Skeletal muscle cell (primary cell): Measurements from ENCODE around the gene ARHGAP10.

Source experiments
- DNase-seq: peaks from one replicate; pipeline ENCODE4 v3.0.0-alpha.2; 2010; ENCODE audit warnings: low read depth
- H3K4me3 ChIP-seq: 2 replicates; pipeline ENCODE4 v1.5.1; 2011; ENCODE audit warnings: low read depth, mild to moderate bottlenecking, control low read depth, low read length, moderate library complexity

The ARHGAP10 gene

GRCh38 chr4:147730333-147730732 is 1.6 kb upstream of the ARHGAP10 start:
- DNase-seq = no peak
- H3K4me3 ChIP-seq = no peak overlapping the region

GRCh38 chr4:147732518-147733235 is 789 bp downstream of the ARHGAP10 start:
- H3K4me3 ChIP-seq = peak overlapping the region; percentile 88
- DNase-seq = no peak

GRCh38 chr4:147733716-147734344 is 1.9 kb downstream of the ARHGAP10 start:
- H3K4me3 ChIP-seq = peak overlapping the region; percentile 88
- DNase-seq = no peak

GRCh38 chr4:147734496-147734895 is 2.6 kb downstream of the ARHGAP10 start:
- no peak for DNase-seq
- peak overlapping the region; percentile 88 for H3K4me3 ChIP-seq

- no peak overlapping the region for H3K4me3 ChIP-seq
- DNase-seq = no peak
Measured at GRCh38 chr4:147735413-147736301, 3.8 kb downstream of the ARHGAP10 start.

GRCh38 chr4:147736458-147736857 is 4.6 kb downstream of the ARHGAP10 start:
- no peak for DNase-seq
- H3K4me3 ChIP-seq = no peak overlapping the region

- H3K4me3 ChIP-seq = no peak overlapping the region
- DNase-seq = no peak
Measured at GRCh38 chr4:147737623-147738022, 5.7 kb downstream of the ARHGAP10 start.

- H3K4me3 ChIP-seq = no peak overlapping the region
Measured at GRCh38 chr4:147739239-147739823, 7.4 kb downstream of the ARHGAP10 start.

GRCh38 chr4:147740176-147740575 is 8.3 kb downstream of the ARHGAP10 start:
- DNase-seq = no peak
- no peak overlapping the region for H3K4me3 ChIP-seq

More at GRCh38 chr4:147739239-147739823, 7.4 kb downstream of the ARHGAP10 start:
- DNase-seq = no peak

GRCh38 chr4:147741190-147741788 is 9.4 kb downstream of the ARHGAP10 start:
- H3K4me3 ChIP-seq = no peak overlapping the region
- DNase-seq = no peak

GRCh38 chr4:147747787-147748454 is 16.0 kb downstream of the ARHGAP10 start:
- DNase-seq = no peak
- H3K4me3 ChIP-seq = no peak overlapping the region

GRCh38 chr4:147749811-147750321 is 18.0 kb downstream of the ARHGAP10 start:
- no peak overlapping the region for H3K4me3 ChIP-seq
- no peak for DNase-seq

- H3K4me3 ChIP-seq = no peak overlapping the region
Measured at GRCh38 chr4:147753047-147753446, 21.2 kb downstream of the ARHGAP10 start.

GRCh38 chr4:147754037-147754445 is 22.2 kb downstream of the ARHGAP10 start:
- peak; percentile 71 for DNase-seq
- no peak overlapping the region for H3K4me3 ChIP-seq

More at GRCh38 chr4:147753047-147753446, 21.2 kb downstream of the ARHGAP10 start:
- DNase-seq = no peak

- no peak for DNase-seq
- no peak overlapping the region for H3K4me3 ChIP-seq
Measured at GRCh38 chr4:147755561-147756295, 23.8 kb downstream of the ARHGAP10 start.

GRCh38 chr4:147756417-147756816 is 24.5 kb downstream of the ARHGAP10 start:
- no peak for DNase-seq
- no peak overlapping the region for H3K4me3 ChIP-seq

- DNase-seq = no peak
- H3K4me3 ChIP-seq = no peak overlapping the region
Measured at GRCh38 chr4:147760176-147760575, 28.3 kb downstream of the ARHGAP10 start.

GRCh38 chr4:147760695-147761094 is 28.8 kb downstream of the ARHGAP10 start:
- DNase-seq = no peak
- no peak overlapping the region for H3K4me3 ChIP-seq
